NCI-H748 treated with DMSO at 0.1 percent for 48 hours (cell line): ENCODE results near the gene LAX1.
"Not testable (repeated sequence)": the region's sequence is repeated elsewhere in the genome, so short reads cannot be mapped to it uniquely, and the experiment has no call there.

Experiments
- DNase-seq: peaks from one replicate; lab custom pipeline; 2025; lab: John Stamatoyannopoulos, UW

LAX1 gene

GRCh38 chr1:203765029-203765837 lies at the start of gene LAX1:
Gene LAX1, plus strand, starts transcription at chr1:203765183. Its CDS starts 383 bp downstream, at chr1:203765566.
- DNase-seq, result no peak

GRCh38 chr1:203717120-203717519 lies 47.9 kb upstream of the LAX1 start:
- DNase-seq, result no peak

- DNase-seq, result no peak
Measured at GRCh38 chr1:203720242-203720641, 44.7 kb upstream of the LAX1 start.

GRCh38 chr1:203722909-203723308 lies 42.1 kb upstream of the LAX1 start:
- no peak for DNase-seq

- DNase-seq, result no peak
Measured at GRCh38 chr1:203726417-203726867, 38.5 kb upstream of the LAX1 start.

- no peak for DNase-seq
Measured at GRCh38 chr1:203733009-203733863, 31.7 kb upstream of the LAX1 start.

GRCh38 chr1:203742436-203742835 lies 22.5 kb upstream of the LAX1 start:
- no peak for DNase-seq

GRCh38 chr1:203743091-203743571 lies 21.9 kb upstream of the LAX1 start:
- DNase-seq, result no peak

GRCh38 chr1:203744075-203744972 lies 20.7 kb upstream of the LAX1 start:
- DNase-seq, result no peak

- no peak for DNase-seq
Measured at GRCh38 chr1:203746281-203746680, 18.7 kb upstream of the LAX1 start.

GRCh38 chr1:203751051-203751450 lies 13.9 kb upstream of the LAX1 start:
- no peak for DNase-seq

- DNase-seq, result not testable (repeated sequence)
Measured at GRCh38 chr1:203751618-203752361, 13.2 kb upstream of the LAX1 start.

GRCh38 chr1:203754455-203754864 lies 10.5 kb upstream of the LAX1 start:
- no peak for DNase-seq

GRCh38 chr1:203756036-203756435 lies 8.9 kb upstream of the LAX1 start:
- DNase-seq, result no peak

- DNase-seq, result not testable (repeated sequence)
Measured at GRCh38 chr1:203758749-203759148, 6.2 kb upstream of the LAX1 start.

GRCh38 chr1:203760506-203760905 lies 4.5 kb upstream of the LAX1 start:
- DNase-seq, result no peak

GRCh38 chr1:203761958-203762357 lies 3.0 kb upstream of the LAX1 start:
- not testable (repeated sequence) for DNase-seq

- no peak for DNase-seq
Measured at GRCh38 chr1:203763505-203763904, 1.5 kb upstream of the LAX1 start.

- DNase-seq, result no peak
Measured at GRCh38 chr1:203764105-203765028, 616 bp upstream of the LAX1 start.

- no peak for DNase-seq
Measured at GRCh38 chr1:203768256-203768655, 3.3 kb downstream of the LAX1 start.
